Measurements from ENCODE around the gene EIF2S2.
A peak's percentile ranks its signal among the peaks of the same experiment; 100 is the strongest.

EIF2S2 gene

GRCh38 chr20:34070859-34071258, 41.2 kb downstream of the EIF2S2 start:
- no peak overlapping the region for H3K4me3 ChIP-seq (replicated peaks; ENCODE audit: low read depth, low read length)
- TF ChIP-seq CTCF (IDR thresholded peaks at IDR 0.05; ENCODE audit: low read depth, low read length, missing control alignments) = no peak
- DNase-seq (ENCODE audit: extremely low read depth, low read depth) = no peak

- DNase-seq (ENCODE audit: extremely low read depth, low read depth) = no peak
- H3K4me3 ChIP-seq (replicated peaks; ENCODE audit: low read depth, low read length) = no peak overlapping the region
- TF ChIP-seq CTCF (IDR thresholded peaks at IDR 0.05; ENCODE audit: low read depth, low read length, missing control alignments) = no peak
Observed at GRCh38 chr20:34070079-34070439, 42.0 kb downstream of the EIF2S2 start.

- peak; percentile 89 for TF ChIP-seq CTCF (IDR thresholded peaks at IDR 0.05; ENCODE audit: low read depth, low read length, missing control alignments)
- peak; percentile 63 for DNase-seq (ENCODE audit: extremely low read depth, low read depth)
- no peak overlapping the region for H3K4me3 ChIP-seq (replicated peaks; ENCODE audit: low read depth, low read length)
Observed at GRCh38 chr20:34069341-34070078, 42.5 kb downstream of the EIF2S2 start.

- H3K4me3 ChIP-seq (replicated peaks; ENCODE audit: low read depth, low read length) = no peak overlapping the region
- no peak for DNase-seq (ENCODE audit: extremely low read depth, low read depth)
- no peak for TF ChIP-seq CTCF (IDR thresholded peaks at IDR 0.05; ENCODE audit: low read depth, low read length, missing control alignments)
Observed at GRCh38 chr20:34068001-34068400, 44.0 kb downstream of the EIF2S2 start.

- H3K4me3 ChIP-seq (replicated peaks; ENCODE audit: low read depth, low read length) = no peak overlapping the region
- TF ChIP-seq CTCF (IDR thresholded peaks at IDR 0.05; ENCODE audit: low read depth, low read length, missing control alignments) = no peak
- DNase-seq (ENCODE audit: extremely low read depth, low read depth) = peak; percentile 56
Observed at GRCh38 chr20:34066476-34067090, 45.5 kb downstream of the EIF2S2 start.

- no peak overlapping the region for H3K4me3 ChIP-seq (replicated peaks; ENCODE audit: low read depth, low read length)
- DNase-seq (ENCODE audit: extremely low read depth, low read depth) = peak; percentile 55
- no peak for TF ChIP-seq CTCF (IDR thresholded peaks at IDR 0.05; ENCODE audit: low read depth, low read length, missing control alignments)
Observed at GRCh38 chr20:34065260-34065659, 46.8 kb downstream of the EIF2S2 start.
